ENCODE measurements around the gene PARD3.
A peak's percentile ranks its signal among the peaks of the same experiment; 100 is the strongest.

PARD3 gene

DNA sequence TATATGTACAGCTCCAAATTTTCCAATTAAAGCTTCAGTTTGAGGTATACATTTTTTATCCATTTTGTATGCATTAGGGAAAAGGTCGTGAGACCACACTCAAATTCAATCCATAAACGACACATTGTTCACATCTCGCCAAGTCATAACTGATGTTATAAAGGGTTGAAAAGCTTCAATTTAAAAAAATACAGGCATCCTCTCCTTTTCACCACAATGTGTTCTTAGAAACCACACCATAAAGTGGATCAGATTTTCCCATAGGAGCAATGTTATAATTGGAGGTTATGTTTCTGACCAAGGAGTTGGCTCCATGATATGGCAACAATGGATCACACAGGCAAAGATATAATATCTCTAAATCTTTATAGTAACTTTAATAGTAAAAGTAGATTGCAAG, 663.6 kb downstream of the PARD3 start:
- no peak for DNase-seq (ENCODE audit: low read depth, low spot score)
- TF ChIP-seq, protein P1, sequence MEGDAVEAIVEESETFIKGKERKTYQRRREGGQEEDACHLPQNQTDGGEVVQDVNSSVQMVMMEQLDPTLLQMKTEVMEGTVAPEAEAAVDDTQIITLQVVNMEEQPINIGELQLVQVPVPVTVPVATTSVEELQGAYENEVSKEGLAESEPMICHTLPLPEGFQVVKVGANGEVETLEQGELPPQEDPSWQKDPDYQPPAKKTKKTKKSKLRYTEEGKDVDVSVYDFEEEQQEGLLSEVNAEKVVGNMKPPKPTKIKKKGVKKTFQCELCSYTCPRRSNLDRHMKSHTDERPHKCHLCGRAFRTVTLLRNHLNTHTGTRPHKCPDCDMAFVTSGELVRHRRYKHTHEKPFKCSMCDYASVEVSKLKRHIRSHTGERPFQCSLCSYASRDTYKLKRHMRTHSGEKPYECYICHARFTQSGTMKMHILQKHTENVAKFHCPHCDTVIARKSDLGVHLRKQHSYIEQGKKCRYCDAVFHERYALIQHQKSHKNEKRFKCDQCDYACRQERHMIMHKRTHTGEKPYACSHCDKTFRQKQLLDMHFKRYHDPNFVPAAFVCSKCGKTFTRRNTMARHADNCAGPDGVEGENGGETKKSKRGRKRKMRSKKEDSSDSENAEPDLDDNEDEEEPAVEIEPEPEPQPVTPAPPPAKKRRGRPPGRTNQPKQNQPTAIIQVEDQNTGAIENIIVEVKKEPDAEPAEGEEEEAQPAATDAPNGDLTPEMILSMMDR (IDR thresholded peaks at IDR 0.05; ENCODE audit: low read depth, low read length) = no peak
- no peak overlapping the region for H3K4me3 ChIP-seq (ENCODE audit: low read depth, low read length)
- in situ Hi-C loops (cut with HindIII; ENCODE audit: low sequenced_read_pairs) = no loop called here

DNA sequence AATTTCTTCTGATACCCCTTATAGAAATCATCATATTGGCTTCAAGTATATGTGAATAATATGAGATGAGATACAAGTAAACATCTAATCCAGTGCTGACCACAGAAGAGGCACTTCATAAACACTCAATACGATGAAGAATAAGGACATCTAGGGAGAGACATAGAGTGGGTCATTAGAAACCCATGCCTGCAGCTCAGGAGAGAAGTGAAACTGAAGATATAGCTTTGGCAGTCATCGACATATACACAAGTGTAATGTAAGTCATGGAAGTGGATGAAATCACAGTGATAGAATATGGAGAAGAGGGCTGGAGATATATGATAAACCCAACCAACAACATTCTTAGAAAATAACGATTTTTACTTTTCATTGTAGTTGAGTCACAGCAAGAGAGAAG, 665.0 kb downstream of the PARD3 start:
- DNase-seq (ENCODE audit: low read depth, low spot score) = no peak
- H3K4me3 ChIP-seq (ENCODE audit: low read depth, low read length) = no peak overlapping the region
- in situ Hi-C loops (cut with HindIII; ENCODE audit: low sequenced_read_pairs) = no loop called here
- TF ChIP-seq, protein P1 (IDR thresholded peaks at IDR 0.05; ENCODE audit: low read depth, low read length) = no peak

DNA sequence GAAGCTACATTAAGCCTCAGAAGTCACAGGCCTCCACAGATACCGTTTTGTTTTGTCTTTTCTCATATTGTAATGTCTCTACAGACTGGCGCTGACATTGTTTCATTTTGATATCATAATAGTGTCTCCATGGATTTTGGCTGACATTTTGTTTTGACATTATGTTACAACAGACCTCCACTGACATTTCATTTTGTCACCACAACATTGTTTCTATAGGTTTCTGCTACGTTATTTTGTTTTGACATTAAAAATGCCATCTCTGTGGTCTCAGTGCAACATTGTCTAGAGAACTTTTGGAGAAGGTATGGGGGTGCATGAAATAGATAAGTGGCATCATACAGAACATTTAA, 666.8 kb downstream of the PARD3 start:
- no peak for DNase-seq (ENCODE audit: low read depth, low spot score)
- TF ChIP-seq, protein P1 (IDR thresholded peaks at IDR 0.05; ENCODE audit: low read depth, low read length) = no peak
- in situ Hi-C loops (cut with HindIII; ENCODE audit: low sequenced_read_pairs) = no loop called here
- no peak overlapping the region for H3K4me3 ChIP-seq (ENCODE audit: low read depth, low read length)

DNA sequence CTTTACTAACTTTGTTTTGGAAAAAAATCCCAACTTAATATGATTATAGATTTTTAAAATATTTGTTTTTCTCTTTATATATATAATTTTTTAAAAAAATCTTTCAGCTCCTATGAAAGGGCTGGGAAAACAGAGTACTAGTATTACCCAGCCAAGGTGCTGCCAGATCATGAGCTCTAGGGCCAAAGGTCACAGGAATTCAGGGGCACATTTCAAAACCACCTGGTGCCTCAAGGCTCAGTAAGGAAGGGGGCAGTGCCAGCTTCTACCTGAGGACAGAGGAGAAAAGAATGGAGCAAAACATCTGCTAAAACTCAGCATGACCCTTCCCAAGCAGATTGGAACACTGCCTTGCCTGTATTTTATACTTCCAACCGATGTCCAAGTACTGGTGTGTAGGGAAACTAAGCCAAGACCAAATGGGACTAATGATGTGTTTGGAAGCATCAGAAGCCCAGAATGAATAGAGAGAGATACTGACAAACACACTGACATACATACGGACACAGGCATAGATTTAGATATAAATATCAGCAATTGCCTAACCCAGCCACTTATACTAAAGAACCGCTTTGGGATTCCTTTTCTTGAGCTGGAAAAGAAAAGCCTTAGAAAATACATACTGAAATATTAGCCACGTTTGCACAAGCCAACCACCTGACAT, 667.3 kb downstream of the PARD3 start:
- no peak overlapping the region for H3K4me3 ChIP-seq (ENCODE audit: low read depth, low read length)
- TF ChIP-seq, protein P1 (IDR thresholded peaks at IDR 0.05; ENCODE audit: low read depth, low read length) = no peak
- DNase-seq (ENCODE audit: low read depth, low spot score) = no peak
- in situ Hi-C loops (cut with HindIII; ENCODE audit: low sequenced_read_pairs) = no loop called here

DNA sequence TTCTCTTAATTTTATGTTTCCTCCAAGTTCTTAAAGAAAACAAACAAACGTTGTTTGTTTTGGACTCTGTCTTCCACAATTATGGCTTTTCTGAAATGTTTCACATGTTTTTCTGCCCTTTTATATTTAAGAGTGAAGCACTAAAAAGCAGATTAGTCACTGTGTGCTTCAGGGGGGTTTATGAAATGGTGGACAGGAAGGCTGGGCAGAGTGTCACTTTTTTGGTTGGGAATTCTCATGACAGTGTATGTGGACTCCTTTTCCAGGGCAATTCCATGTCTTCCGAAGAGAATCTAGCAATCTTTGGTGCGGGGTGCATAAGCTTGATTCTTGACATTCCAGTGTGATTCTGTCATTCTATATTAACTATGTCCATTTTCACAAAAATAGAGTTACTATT, 669.4 kb downstream of the PARD3 start:
- TF ChIP-seq, protein P1 (IDR thresholded peaks at IDR 0.05; ENCODE audit: low read depth, low read length) = no peak
- H3K4me3 ChIP-seq (ENCODE audit: low read depth, low read length) = no peak overlapping the region
- peak; percentile 37 for DNase-seq (ENCODE audit: low read depth, low spot score)
- in situ Hi-C loops (cut with HindIII; ENCODE audit: low sequenced_read_pairs) = no loop called here

DNA sequence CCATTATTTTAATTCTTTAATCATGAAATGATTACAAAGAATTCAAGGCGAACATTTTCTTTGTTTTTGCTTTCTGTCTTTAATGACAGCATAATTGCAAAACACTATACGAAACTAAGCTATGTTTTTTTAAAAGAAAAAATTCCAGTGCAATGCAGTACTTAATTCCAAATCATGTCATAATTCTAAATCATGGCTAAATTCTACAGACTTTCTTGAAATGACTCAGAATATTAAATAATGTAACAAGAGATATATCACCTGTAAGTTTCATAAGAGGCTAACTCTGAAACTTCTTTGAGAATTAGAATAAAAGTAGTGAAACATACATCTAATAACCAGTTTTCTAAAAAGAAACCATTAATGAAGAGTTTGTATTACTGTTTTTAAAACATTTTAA, 671.6 kb downstream of the PARD3 start:
- DNase-seq (ENCODE audit: low read depth, low spot score) = no peak
- H3K4me3 ChIP-seq (ENCODE audit: low read depth, low read length) = no peak overlapping the region
- in situ Hi-C loops (cut with HindIII; ENCODE audit: low sequenced_read_pairs) = no loop called here
- TF ChIP-seq, protein P1 (IDR thresholded peaks at IDR 0.05; ENCODE audit: low read depth, low read length) = no peak
